Osteoblast (primary cell): ENCODE results near the gene POU2F2. TPM values are rescaled to one million over a fixed set of nuclear protein-coding genes. Genes with fewer than 3 reads are reported as not detected.
A peak's percentile ranks its signal among the peaks of the same experiment; 100 is the strongest.

ENCODE experiments used
- DNase-seq: peaks from one replicate; pipeline ENCODE4 v3.0.0; 2011; ENCODE audit warnings: low spot score, mixed read lengths; ENCODE audit not compliant: insufficient read length; ENCODE audit errors: missing footprints
- H2AFZ ChIP-seq: 2 replicates; pipeline ENCODE4 v1.6.0; 2011; ENCODE audit warnings: mild to moderate bottlenecking, low read length
- H3K27ac ChIP-seq: 2 replicates; pipeline ENCODE4 v1.5.1; 2011; ENCODE audit warnings: mild to moderate bottlenecking, low read depth, low read length, moderate library complexity
- H3K27me3 ChIP-seq: 2 replicates; pipeline ENCODE4 v1.6.0; 2012; ENCODE audit warnings: mild to moderate bottlenecking, control low read depth, inconsistent platforms, low read length, moderate library complexity; ENCODE audit not compliant: insufficient read depth
- H3K36me3 ChIP-seq: 2 replicates; pipeline ENCODE4 v1.5.1; 2011; ENCODE audit warnings: mild to moderate bottlenecking, low read length, control low read depth, moderate library complexity; ENCODE audit not compliant: insufficient read depth
- H3K4me1 ChIP-seq: 2 replicates; pipeline ENCODE4 v1.5.1; 2011; ENCODE audit warnings: mild to moderate bottlenecking, low read length, control low read depth, moderate library complexity; ENCODE audit not compliant: insufficient read depth
- H3K4me2 ChIP-seq: 2 replicates; pipeline ENCODE4 v1.6.0; 2011; ENCODE audit warnings: mild to moderate bottlenecking, low read length; ENCODE audit not compliant: insufficient read depth
- H3K4me3 ChIP-seq: fragments of 200-600 bp; sonication (generic); 3 replicates; pipeline ENCODE4 v1.5.1; 2012; ENCODE audit warnings: mild to moderate bottlenecking, low read length, inconsistent platforms; ENCODE audit not compliant: insufficient read depth
- H3K79me2 ChIP-seq: 2 replicates; pipeline ENCODE4 v1.6.0; 2012; ENCODE audit warnings: mild to moderate bottlenecking, low read length, control low read depth, inconsistent platforms; ENCODE audit not compliant: insufficient read depth
- H3K9me3 ChIP-seq: 2 replicates; pipeline ENCODE4 v1.5.1; 2011; ENCODE audit warnings: low read depth, low read length, control low read depth
- H4K20me1 ChIP-seq: 2 replicates; pipeline ENCODE4 v1.6.0; 2012; ENCODE audit warnings: mild to moderate bottlenecking, low read length, control low read depth; ENCODE audit not compliant: insufficient read depth
- total RNA-seq: library from RNA; depleted of rRNA; stranded (reverse); fragments of >200 nt; gene quantifications from 2 replicates; pipeline ENCODE4 v1.2.3, GENCODE V29; 2012
- TF ChIP-seq, protein P1 (sequence below): IDR thresholded peaks from 2 replicates; pipeline ENCODE4 v1.5.1; 2011; ENCODE audit warnings: mild to moderate bottlenecking, low read depth, low read length, moderate library complexity; ENCODE audit errors: extremely low read depth

POU2F2 gene
- total RNA-seq, 1 donor: under 0.01 TPM

DNA sequence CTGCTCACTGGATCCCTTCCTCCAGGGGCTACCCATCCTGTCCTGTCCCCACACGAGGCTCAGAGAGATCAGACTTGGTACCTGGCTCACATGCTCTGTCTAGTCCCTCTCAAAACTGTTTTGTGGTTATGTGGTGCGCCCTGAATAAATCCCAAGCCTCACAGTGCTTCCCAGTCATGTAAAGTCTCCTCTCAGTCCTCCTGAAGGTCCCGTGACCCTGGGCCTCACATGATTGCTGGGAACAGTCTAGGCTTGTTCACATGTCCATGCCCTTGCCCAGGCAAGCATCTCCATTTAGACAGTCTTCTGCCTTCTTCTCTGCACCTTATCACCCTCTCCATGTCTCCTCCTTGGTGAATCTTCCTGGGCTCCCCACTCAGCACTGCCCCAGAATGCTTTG is 36.0 kb upstream of the POU2F2 start:
- H2AFZ ChIP-seq: no peak overlapping the region
- H4K20me1 ChIP-seq: no peaks in the 10 kb centered on the region
- no peaks in the 10 kb centered on the region for H3K9me3 ChIP-seq
- H3K27ac ChIP-seq: no peak overlapping the region
- H3K4me3 ChIP-seq: no peak overlapping the region
- no peaks in the 10 kb centered on the region for H3K79me2 ChIP-seq
- DNase-seq: no peak
- H3K36me3 ChIP-seq: no peaks in the 10 kb centered on the region
- H3K27me3 ChIP-seq: peaks cover 29% of the 10 kb centered on the region
- TF ChIP-seq, protein P1, sequence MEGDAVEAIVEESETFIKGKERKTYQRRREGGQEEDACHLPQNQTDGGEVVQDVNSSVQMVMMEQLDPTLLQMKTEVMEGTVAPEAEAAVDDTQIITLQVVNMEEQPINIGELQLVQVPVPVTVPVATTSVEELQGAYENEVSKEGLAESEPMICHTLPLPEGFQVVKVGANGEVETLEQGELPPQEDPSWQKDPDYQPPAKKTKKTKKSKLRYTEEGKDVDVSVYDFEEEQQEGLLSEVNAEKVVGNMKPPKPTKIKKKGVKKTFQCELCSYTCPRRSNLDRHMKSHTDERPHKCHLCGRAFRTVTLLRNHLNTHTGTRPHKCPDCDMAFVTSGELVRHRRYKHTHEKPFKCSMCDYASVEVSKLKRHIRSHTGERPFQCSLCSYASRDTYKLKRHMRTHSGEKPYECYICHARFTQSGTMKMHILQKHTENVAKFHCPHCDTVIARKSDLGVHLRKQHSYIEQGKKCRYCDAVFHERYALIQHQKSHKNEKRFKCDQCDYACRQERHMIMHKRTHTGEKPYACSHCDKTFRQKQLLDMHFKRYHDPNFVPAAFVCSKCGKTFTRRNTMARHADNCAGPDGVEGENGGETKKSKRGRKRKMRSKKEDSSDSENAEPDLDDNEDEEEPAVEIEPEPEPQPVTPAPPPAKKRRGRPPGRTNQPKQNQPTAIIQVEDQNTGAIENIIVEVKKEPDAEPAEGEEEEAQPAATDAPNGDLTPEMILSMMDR: no peak
- H3K4me1 ChIP-seq: no peaks in the 10 kb centered on the region
- no peak overlapping the region for H3K4me2 ChIP-seq

DNA sequence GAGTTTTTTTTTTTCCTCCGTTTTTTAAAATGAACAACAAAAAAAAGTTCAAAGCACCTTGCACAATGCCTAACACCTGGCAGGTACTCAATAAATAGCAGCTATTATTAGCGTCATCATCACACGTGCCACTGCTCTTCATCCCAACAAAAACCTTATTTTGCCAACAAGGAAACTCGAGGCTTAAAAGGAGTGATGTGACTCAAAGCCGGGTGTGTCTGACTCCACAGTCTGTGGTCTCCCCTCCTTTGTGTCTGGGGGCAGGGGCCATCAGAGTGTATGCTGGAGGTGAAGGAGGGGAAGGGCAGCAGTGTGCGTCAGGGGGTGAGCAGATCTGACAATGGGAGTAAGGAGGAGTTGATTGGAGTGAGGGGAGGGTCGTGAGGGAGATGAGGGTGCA is 34.1 kb upstream of the POU2F2 start:
- no peaks in the 10 kb centered on the region for H4K20me1 ChIP-seq
- DNase-seq: no peak
- no peak overlapping the region for H2AFZ ChIP-seq
- H3K9me3 ChIP-seq: no peaks in the 10 kb centered on the region
- H3K27me3 ChIP-seq: peaks cover 41% of the 10 kb centered on the region
- H3K4me2 ChIP-seq: no peak overlapping the region
- no peak overlapping the region for H3K4me3 ChIP-seq
- H3K79me2 ChIP-seq: no peaks in the 10 kb centered on the region
- no peaks in the 10 kb centered on the region for H3K4me1 ChIP-seq
- TF ChIP-seq, protein P1: no peak
- H3K36me3 ChIP-seq: no peaks in the 10 kb centered on the region
- H3K27ac ChIP-seq: no peak overlapping the region

DNA sequence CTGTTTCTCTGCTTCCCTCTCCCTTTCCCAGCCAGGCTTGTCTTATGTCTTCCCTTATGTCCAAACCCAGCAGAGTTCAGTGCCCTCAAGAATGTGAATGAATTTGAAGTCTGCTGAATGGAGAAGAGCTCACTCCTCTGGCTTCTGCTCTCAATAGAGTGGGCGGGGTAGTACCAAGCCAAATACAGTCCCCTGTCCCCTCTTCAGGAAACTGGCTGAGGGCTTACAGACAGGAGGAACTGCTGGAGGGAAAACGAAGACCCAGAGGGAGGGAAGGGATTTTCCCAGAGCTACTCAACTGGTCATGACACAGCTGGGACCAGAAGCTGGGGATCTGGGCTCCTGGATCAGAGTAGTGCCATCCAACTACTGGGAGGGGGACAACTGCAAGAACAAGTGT is 32.9 kb upstream of the POU2F2 start:
- no peak for DNase-seq
- no peaks in the 10 kb centered on the region for H3K36me3 ChIP-seq
- peaks cover 52% of the 10 kb centered on the region for H3K27me3 ChIP-seq
- no peaks in the 10 kb centered on the region for H3K79me2 ChIP-seq
- H3K9me3 ChIP-seq: no peaks in the 10 kb centered on the region
- TF ChIP-seq, protein P1: no peak
- no peak overlapping the region for H3K27ac ChIP-seq
- H3K4me1 ChIP-seq: no peaks in the 10 kb centered on the region
- no peak overlapping the region for H2AFZ ChIP-seq
- H3K4me2 ChIP-seq: no peak overlapping the region
- H4K20me1 ChIP-seq: no peaks in the 10 kb centered on the region
- H3K4me3 ChIP-seq: no peak overlapping the region

DNA sequence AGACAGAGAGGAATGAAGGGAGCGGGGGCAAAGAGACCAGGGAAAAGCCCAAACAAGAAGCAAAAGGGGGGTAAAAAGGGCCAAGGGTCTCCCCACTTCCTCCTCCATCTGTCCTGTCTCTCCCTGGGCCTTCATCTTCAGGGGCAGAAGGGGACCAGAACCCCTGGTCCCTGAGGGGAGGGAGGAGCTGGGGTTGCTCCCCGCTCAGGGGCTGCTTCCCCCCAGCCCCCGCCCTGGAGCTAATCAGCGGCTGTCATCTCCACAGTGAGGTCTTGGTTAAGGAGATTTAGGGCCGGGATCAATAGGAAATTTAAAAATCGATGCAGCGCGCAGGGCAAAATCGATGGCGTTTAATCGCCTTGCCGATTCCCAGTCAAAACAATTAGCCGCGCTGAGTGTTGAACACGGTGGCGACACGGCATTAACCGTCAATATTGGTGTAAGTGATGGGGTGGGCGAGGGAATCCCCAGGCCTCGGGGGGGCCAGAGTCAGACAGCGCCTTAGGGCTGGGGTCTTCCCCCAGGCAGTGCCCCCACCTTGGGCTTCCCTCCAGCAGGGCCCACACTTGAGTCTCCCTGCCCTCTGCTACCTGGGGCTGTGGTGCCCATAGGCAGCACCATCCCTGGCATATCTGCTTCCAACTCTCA is 29.5 kb upstream of the POU2F2 start:
- TF ChIP-seq, protein P1: no peak
- Histone ChIP-seq H3K4me1 (no peaks in the 10 kb centered on the region), H3K4me3 (no peak overlapping the region), H4K20me1 (no peaks in the 10 kb centered on the region), H3K27me3 (peaks cover 71% of the 10 kb centered on the region), H3K36me3 (no peaks in the 10 kb centered on the region), H3K79me2 (no peaks in the 10 kb centered on the region), H2AFZ (no peak overlapping the region), H3K9me3 (no peaks in the 10 kb centered on the region), H3K4me2 (no peak overlapping the region), H3K27ac (no peak overlapping the region)
- DNase-seq: peak; percentile 77
